ENCODE data around the gene NEDD9. TPM values are rescaled to one million over a fixed set of nuclear protein-coding genes. Genes with fewer than 3 reads are reported as not detected.
A peak's percentile ranks its signal among the peaks of the same experiment; 100 is the strongest.

The NEDD9 gene
- total RNA-seq, 2 donors from 2014 or later = 36.9 to 39.4 TPM

GRCh38 chr6:11221623-11222384 is 10.7 kb downstream of the NEDD9 start:
- Mint-ChIP-seq H3K4me1 (peaks cover 62% of the 10 kb centered on the region), H3K36me3 (ENCODE audit: low read depth) (peaks cover 67% of the 10 kb centered on the region), H3K27me3 (no peaks in the 10 kb centered on the region), H3K9me3 (no peaks in the 10 kb centered on the region), H3K4me3 (no peak overlapping the region), H3K27ac (no peak overlapping the region)
- ATAC-seq (replicated peaks) = no peak

GRCh38 chr6:11219400-11219834 is 13.1 kb downstream of the NEDD9 start:
- Mint-ChIP-seq H3K4me3 (peak overlapping the region; percentile 30), H3K9me3 (no peaks in the 10 kb centered on the region), H3K27me3 (no peaks in the 10 kb centered on the region), H3K27ac (peak overlapping the region; percentile 75), H3K4me1 (peaks cover 50% of the 10 kb centered on the region), H3K36me3 (ENCODE audit: low read depth) (peaks cover 75% of the 10 kb centered on the region)
- no peak for ATAC-seq (replicated peaks)

- Mint-ChIP-seq H3K4me1 (peaks cover 44% of the 10 kb centered on the region), H3K9me3 (no peaks in the 10 kb centered on the region), H3K27me3 (no peaks in the 10 kb centered on the region), H3K27ac (peak overlapping the region; percentile 75), H3K36me3 (ENCODE audit: low read depth) (peaks cover 74% of the 10 kb centered on the region), H3K4me3 (peak overlapping the region; percentile 30)
- peak; percentile 65 for ATAC-seq (replicated peaks)
These were observed 13.7 kb downstream of the NEDD9 start for GRCh38 chr6:11218538-11219399.

DNA sequence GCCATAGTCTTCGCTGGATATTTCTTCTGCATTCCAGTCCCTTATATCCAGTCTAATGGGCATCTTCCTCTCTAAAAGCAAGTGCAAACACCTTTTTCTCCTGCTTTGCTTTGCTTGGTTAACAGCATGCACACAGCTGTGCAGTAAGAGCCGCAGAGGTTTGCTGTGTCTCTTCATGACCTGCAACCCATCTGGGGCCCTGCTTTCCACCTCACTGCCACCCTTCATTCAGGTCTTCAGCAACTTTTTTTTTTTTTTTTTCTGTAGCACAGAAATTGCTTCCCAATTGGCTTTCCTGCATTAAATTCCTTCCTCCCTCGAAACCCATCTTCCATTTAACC is 14.4 kb downstream of the NEDD9 start:
- H3K27me3 Mint-ChIP-seq = no peaks in the 10 kb centered on the region
- ATAC-seq (replicated peaks) = no peak
- peak overlapping the region; percentile 13 for H3K27ac Mint-ChIP-seq
- H3K4me3 Mint-ChIP-seq = no peak overlapping the region
- peaks cover 74% of the 10 kb centered on the region for H3K36me3 Mint-ChIP-seq (ENCODE audit: low read depth)
- no peaks in the 10 kb centered on the region for H3K9me3 Mint-ChIP-seq
- H3K4me1 Mint-ChIP-seq = peaks cover 38% of the 10 kb centered on the region

DNA sequence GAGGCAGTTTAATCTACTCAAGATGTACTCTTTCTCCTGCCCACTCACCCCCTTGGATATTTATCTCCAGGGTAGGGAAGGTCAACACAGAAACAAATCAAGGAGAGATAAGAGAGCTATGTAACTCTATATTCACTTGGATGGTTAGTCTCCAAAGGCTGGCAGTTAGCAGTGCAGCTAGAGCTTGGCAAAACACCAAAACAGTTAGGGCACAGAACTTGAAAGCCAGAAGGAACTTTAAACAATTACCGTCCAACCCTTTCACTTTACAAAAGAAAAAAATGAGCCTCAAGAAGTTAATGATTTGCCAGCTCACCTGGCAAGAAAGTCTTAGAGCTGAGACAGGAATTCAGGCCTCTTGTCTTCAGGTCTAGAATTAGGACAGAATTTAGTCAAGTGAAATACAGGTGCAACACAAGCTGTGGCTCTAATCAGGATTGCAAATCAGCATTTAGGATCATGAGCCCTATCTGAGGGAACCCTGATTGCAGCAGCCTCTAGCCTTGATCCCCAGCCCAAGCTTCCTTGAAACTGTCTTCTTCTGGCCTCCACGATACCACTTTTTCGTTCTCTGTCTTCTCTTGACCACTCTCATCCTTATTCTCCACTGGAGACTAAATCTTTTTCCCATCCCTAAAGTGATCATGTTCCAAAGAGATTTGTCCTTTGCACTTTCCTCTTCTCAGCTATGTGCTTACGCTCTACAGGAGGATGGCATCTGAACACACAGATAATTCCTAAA is 14.9 kb downstream of the NEDD9 start:
- Mint-ChIP-seq H3K4me1 (peaks cover 34% of the 10 kb centered on the region), H3K9me3 (no peaks in the 10 kb centered on the region), H3K27ac (peak overlapping the region; percentile 13), H3K36me3 (ENCODE audit: low read depth) (peaks cover 79% of the 10 kb centered on the region), H3K4me3 (no peak overlapping the region), H3K27me3 (no peaks in the 10 kb centered on the region)
- no peak for ATAC-seq (replicated peaks)

DNA sequence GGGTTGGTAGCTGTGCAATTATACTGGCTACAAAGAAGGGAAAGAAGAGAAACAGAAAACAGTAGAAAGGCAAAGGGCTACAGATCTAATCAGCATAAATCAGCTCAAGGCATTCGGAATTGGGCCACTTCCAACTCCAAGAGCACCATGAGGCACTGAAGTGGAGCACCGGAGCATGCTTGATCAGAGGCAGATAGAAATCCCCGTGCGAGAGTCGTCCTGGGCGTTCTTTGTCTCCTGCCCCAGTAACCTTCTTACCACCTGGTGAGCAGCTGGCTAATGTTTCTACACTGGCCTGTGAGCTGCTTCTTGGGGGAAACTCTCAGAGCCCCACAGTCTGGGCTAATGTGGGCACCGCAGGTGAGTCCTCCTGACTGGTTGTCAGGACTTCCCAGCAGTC is 16.7 kb downstream of the NEDD9 start:
- no peaks in the 10 kb centered on the region for H3K9me3 Mint-ChIP-seq
- H3K27ac Mint-ChIP-seq = peak overlapping the region; percentile 24
- no peak overlapping the region for H3K4me3 Mint-ChIP-seq
- peaks cover 92% of the 10 kb centered on the region for H3K36me3 Mint-ChIP-seq (ENCODE audit: low read depth)
- ATAC-seq (replicated peaks) = no peak
- H3K27me3 Mint-ChIP-seq = no peaks in the 10 kb centered on the region
- peaks cover 29% of the 10 kb centered on the region for H3K4me1 Mint-ChIP-seq

DNA sequence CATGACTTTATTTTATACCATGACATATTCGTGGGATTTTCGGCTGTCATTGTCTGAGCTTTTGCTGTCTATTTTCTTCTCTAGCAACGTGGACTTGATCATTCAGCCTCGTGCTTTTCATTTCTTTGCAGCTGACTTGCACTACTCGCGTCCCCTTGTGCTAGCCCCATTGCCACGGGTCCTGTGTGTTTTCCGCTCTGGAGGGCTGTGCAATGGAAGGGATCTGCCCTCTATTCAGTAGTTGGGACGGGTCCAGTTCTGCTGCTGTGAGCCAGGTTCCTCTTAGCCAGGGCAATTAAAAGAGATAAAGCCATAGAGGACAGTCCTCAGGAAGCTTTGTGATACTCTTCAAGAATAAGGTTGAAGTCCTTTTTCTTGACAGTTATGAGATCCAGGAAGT is 17.6 kb downstream of the NEDD9 start:
- no peak for ATAC-seq (replicated peaks)
- Mint-ChIP-seq H3K36me3 (ENCODE audit: low read depth) (peaks cover 91% of the 10 kb centered on the region), H3K27ac (peak overlapping the region; percentile 24), H3K27me3 (no peaks in the 10 kb centered on the region), H3K4me3 (no peak overlapping the region), H3K9me3 (no peaks in the 10 kb centered on the region), H3K4me1 (peaks cover 32% of the 10 kb centered on the region)

DNA sequence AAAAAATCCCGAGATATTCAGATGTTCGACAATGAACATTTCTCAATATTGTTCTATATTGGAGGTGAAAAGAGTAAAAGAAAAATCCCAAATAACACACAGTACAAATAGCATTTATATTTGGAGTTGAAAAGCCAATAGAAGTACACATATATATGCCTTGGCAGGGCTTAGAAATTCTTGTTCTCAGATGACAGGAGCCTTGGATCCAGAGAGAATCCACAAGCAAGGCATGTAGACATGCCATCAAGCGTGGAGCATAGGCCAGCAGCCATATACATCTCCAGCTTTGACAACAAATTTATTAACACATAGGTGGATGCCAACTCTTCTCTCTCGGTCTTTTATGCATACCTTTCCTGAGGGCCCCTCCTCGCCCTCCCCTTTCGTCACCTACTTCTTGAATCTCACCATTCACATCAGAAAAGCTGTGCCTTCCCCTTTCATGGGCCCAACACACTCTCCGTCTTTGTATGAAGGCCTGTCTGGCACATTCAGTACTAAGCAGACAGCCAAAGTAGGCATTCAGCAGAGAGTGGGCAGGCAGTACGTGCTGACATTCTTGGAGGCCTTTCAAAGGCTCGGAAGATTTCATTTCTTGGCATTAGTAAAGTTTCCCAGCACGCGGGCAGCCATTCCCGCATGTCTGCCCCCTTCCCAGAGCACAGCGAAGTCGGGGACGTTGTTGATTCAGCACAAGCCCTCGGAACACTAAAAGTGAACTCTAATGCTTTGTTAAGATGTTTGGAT is 18.2 kb downstream of the NEDD9 start:
- Mint-ChIP-seq H3K9me3 (no peaks in the 10 kb centered on the region), H3K4me1 (peaks cover 27% of the 10 kb centered on the region), H3K27me3 (no peaks in the 10 kb centered on the region), H3K4me3 (no peak overlapping the region), H3K27ac (no peak overlapping the region), H3K36me3 (ENCODE audit: low read depth) (peaks cover 91% of the 10 kb centered on the region)
- ATAC-seq (replicated peaks) = no peak

GRCh38 chr6:11213422-11214021 is 18.9 kb downstream of the NEDD9 start:
- H3K27me3 Mint-ChIP-seq = no peaks in the 10 kb centered on the region
- ATAC-seq (replicated peaks) = no peak
- no peak overlapping the region for H3K4me3 Mint-ChIP-seq
- H3K36me3 Mint-ChIP-seq (ENCODE audit: low read depth) = peaks cover 91% of the 10 kb centered on the region
- peaks cover 21% of the 10 kb centered on the region for H3K4me1 Mint-ChIP-seq
- H3K27ac Mint-ChIP-seq = no peak overlapping the region
- no peaks in the 10 kb centered on the region for H3K9me3 Mint-ChIP-seq

DNA sequence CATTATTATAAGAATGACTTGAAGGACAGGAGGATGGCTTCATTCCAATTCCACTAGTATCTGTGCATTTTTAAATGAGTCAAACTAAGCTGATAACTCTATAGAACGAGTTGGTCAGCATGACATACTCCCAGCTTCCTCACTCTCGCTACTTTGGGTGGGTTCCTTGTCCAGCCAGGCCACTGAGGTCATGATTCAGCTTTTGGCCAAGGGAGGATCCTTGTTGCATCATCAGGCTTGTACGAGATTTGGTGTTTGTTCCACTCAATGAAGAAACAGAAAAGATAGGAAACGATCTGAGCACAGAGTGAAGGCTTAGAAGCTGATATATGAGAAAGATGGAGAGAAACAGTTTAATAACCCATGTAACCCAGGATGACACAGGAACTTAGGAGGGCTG is 19.8 kb downstream of the NEDD9 start:
- ATAC-seq (replicated peaks) = no peak
- H3K4me1 Mint-ChIP-seq = peaks cover 21% of the 10 kb centered on the region
- H3K27me3 Mint-ChIP-seq = no peaks in the 10 kb centered on the region

GRCh38 chr6:11211254-11211653 is 21.2 kb downstream of the NEDD9 start:
- Mint-ChIP-seq H3K27me3 (no peaks in the 10 kb centered on the region), H3K27ac (no peak overlapping the region), H3K9me3 (peaks cover 3% of the 10 kb centered on the region), H3K4me3 (no peak overlapping the region), H3K36me3 (ENCODE audit: low read depth) (peaks cover 94% of the 10 kb centered on the region), H3K4me1 (peaks cover 22% of the 10 kb centered on the region)
- ATAC-seq (replicated peaks) = no peak

More for the DNA sequence above, 19.8 kb downstream of the NEDD9 start:
- no peak overlapping the region for H3K4me3 Mint-ChIP-seq
- H3K27ac Mint-ChIP-seq = no peak overlapping the region
- H3K9me3 Mint-ChIP-seq = no peaks in the 10 kb centered on the region
- H3K36me3 Mint-ChIP-seq (ENCODE audit: low read depth) = peaks cover 92% of the 10 kb centered on the region

DNA sequence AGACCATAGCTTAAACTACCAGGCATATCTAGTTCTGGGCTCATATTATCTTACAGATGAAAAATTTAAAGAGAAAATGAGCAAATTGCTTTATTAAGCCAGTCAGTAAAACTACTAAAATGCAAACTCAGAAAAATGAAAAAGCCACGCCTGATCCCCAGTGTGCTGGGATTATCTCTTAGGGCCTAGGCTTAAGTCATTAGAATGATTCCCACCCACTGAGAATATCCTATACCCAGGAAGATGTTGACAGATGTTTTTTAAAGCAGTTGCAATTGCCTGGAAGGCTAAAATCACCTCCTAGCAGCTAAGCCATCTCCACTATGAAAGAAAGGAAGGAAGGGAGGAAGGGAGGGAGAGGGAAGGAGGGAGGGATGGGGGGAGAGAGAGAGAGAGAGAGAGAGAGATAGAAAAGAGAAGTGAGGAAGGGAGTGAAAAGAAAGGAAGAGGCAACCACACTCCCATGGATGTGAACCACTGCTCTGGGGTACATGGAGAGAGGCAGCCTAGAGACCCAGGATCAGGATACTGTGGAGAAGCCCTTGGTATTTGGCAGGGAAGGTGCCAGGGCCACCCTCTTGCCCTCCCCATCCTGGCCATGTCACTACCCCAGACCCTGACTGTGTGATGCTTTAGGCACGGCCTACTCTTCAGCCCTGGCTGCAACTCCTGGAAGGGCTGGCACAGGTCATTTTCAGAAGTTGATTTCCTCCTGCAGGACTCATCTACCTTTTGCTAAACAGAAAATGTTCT is 21.9 kb downstream of the NEDD9 start:
- no peak for ATAC-seq (replicated peaks)
- Mint-ChIP-seq H3K27ac (no peak overlapping the region), H3K36me3 (ENCODE audit: low read depth) (peaks cover 97% of the 10 kb centered on the region)

DNA sequence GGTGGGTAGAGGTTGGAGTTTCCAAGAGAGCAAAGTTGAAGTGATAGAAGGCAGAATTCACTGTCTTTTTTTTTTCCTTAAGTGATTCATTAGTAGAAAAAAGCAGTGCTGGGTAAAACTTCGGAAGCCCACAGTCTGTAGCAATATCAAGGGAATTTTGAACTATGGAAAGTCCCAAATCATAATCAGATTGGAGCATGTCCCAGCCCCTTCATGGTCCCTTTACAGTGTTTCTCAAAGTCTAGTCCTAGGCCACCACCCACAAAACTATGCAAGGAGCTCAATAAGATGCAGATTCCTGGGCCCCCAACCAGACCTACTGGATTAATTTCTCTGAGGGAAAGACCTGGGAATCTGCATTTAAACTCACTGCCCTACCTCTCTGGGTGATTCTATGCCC is 22.6 kb downstream of the NEDD9 start:
- ATAC-seq (replicated peaks) = no peak
- H3K4me3 Mint-ChIP-seq = no peak overlapping the region

More for the DNA sequence above, 21.9 kb downstream of the NEDD9 start:
- no peak overlapping the region for H3K4me3 Mint-ChIP-seq
- peaks cover 3% of the 10 kb centered on the region for H3K9me3 Mint-ChIP-seq
- no peaks in the 10 kb centered on the region for H3K27me3 Mint-ChIP-seq
- H3K4me1 Mint-ChIP-seq = peaks cover 21% of the 10 kb centered on the region

More for the DNA sequence above, 22.6 kb downstream of the NEDD9 start:
- Mint-ChIP-seq H3K36me3 (ENCODE audit: low read depth) (peaks cover 97% of the 10 kb centered on the region), H3K9me3 (peaks cover 3% of the 10 kb centered on the region), H3K27ac (no peak overlapping the region), H3K4me1 (peaks cover 18% of the 10 kb centered on the region), H3K27me3 (no peaks in the 10 kb centered on the region)
